ENCODE data around the gene CDK11A.
A peak's percentile ranks its signal among the peaks of the same experiment; 100 is the strongest.

Gene CDK11A
- total RNA-seq, result 12.5 to 17.0 (median 14.1) reads per million in 4 donors

DNA sequence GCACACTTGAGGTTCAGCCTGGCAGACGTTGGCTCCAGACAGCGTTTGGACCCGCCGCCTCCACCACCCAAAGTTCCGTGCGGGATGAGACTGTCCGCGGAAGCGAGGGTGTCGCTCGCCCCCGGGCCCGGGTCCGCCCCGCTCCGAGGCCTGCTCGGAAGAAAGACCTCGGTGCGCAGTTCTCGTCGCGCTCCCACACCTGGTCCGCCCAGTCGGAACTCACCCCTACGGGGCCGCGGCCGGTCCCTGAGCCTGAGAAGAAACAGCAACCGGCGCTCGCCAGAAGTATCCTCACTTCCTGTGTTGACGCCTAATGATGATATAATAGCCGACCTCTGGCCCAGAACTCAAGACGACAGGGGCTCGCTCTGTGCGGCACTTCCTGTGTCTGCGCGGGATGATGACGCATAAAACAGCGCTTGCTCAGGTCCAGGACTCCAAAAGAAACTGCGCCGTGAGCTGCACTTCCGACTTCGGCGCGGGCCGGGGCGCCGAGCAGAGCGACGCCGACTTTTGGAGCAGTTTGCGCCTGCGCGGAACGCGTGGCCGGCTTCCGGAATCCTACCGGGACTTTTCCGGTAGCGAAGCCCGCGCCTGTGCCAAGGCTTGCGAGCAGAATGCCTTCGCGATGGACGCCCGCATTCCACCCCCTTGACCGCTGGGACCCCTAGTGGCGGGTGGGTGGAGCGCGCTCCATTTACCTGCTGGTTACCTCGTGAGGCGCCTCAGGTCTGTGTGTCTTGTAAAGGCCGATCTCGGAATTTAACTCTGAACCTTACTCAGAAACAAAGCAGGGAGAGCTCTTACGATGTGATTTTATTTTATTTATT is at the start of gene CDK11A:
TSS of gene CDK11A (minus strand) at position 323 of the 830 bp plus-strand sequence. CDS start 1,539 bp downstream, outside the sequence.
- peak; percentile 95 to 99 (median 99) for DNase-seq

DNA sequence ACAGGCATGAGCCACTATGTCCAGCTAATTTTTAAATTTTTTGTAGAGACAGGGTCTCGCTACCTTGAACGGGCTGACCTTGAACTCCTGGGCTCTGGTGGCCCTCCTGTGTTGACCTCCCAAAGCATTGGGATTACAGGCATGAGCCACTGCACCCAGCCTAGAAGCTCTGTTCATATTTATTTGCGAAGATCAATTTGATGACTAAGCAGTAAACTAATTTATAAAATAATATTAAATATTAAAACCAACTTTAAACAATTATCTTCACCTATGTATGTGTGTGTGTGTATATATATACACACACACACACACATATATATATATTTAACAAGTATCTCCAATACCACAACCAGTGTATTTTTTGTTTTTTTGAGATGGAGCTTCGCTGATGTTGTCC is 49.7 kb upstream of the CDK11A start:
- no peak for DNase-seq

DNA sequence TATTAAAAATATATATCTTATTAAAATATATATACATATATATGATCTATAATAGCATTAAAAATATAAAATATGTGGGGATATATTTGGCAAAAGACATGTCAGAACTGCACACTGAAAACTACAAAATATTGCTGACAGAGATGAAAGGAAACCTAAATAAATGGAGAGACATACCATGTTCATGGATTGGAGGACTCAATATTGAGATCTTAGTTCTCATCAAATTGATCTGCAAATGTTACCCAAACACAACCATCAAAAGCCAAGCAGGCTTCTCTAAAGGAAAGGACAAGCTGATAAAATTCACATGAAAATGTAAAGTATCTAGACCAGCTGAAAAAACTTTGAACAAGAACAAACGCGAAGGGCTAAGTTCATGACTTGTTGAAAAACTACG is 46.9 kb upstream of the CDK11A start:
- no peak for DNase-seq

DNA sequence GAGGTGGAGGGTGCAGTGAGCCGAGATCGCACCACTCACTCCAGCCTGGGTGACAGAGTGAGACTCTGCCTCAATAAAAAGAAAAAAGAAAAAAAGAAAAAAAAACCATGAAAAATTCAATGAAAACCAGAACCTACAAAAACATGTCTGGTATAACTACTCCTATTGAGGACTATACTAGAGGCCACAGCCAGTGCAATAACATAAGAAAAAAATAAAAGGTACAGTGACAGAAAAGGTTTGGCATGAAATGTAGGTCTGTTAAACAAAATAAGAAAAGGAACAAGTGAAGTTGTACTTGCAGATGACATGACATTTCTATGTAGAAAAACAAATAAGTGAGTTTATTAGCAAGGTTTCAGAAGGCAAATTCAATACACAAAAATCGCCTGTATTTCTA is 45.9 kb upstream of the CDK11A start:
- no peak for DNase-seq

DNA sequence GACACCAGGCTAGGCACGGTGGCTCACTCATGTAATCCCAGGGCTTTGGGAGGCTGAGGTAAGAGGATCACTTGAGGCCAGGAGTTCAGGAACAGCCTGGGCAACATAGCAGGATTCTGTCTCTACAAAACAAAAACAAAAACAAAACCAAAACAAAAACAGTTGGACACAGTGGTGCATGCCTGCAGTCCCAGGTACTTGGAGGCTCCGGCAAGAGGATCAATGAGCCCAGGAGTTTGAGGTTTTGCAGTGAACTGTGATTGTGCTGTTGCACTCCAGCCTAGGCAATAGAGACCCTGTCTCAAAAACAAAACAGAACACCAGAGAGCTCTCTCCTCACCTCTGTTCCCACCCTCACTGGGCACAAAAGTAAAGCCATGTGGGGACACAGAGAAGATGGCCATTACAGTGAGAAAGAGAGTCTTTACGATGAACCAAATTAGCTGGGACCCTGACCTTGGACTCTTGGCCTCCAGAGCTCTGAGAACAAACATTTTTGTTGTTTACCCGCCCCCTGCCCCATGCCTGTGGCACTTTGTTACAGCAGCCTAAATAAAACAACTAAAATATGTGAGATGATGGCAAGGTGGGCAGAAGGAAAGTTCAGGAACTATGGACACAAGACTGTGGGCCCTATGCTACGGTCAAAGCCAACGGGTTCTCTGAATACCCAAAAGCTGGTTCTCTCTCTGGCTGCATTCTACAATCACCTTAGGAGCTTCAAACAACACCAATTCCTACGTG is 44.3 kb upstream of the CDK11A start:
- no peak for DNase-seq

GRCh38 chr1:1764876-1765470 is 40.8 kb upstream of the CDK11A start:
- no peak for DNase-seq

GRCh38 chr1:1763657-1764621 is 39.8 kb upstream of the CDK11A start:
- DNase-seq, result no peak

- DNase-seq, result no peak
These were observed 37.6 kb upstream of the CDK11A start for GRCh38 chr1:1761504-1762376.

DNA sequence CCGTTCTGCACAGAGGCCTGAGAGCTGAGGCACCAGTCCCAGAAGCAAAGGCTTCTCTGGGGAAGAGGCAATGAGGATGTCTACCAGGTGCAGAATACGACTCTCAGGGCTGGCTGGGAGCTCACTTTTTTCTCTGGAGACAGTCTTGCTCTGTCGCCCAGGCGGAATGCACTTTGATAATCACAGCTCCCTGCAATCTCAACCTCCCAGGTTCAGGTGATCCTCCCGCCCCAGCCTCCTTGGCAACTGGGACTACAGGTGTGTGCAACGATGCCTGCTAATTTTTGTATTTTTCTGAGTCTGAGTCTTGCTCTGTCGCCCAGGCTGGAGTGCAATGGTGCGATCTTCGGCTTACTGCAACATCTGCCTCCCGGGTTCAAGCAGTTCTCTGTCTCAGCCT is 36.6 kb upstream of the CDK11A start:
- DNase-seq, result no peak

DNA sequence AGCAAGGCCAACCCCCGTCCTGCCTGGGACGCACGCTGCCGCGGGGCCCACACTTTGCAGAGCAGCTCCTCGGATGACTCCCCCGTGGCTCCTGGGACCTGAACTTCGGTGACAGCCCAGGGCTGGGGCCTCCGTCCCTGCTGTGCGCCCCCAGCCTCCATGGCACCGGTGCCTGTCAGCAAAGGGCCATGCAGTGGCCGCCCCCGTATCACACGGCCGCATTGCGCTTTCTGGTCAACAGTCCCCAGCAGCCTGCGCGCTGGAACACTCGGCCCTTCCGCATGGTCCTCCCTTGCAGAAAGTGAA is 36.1 kb upstream of the CDK11A start:
- DNase-seq, result no peak

- no peak for DNase-seq
These were observed 35.5 kb upstream of the CDK11A start for GRCh38 chr1:1759456-1760344.

DNA sequence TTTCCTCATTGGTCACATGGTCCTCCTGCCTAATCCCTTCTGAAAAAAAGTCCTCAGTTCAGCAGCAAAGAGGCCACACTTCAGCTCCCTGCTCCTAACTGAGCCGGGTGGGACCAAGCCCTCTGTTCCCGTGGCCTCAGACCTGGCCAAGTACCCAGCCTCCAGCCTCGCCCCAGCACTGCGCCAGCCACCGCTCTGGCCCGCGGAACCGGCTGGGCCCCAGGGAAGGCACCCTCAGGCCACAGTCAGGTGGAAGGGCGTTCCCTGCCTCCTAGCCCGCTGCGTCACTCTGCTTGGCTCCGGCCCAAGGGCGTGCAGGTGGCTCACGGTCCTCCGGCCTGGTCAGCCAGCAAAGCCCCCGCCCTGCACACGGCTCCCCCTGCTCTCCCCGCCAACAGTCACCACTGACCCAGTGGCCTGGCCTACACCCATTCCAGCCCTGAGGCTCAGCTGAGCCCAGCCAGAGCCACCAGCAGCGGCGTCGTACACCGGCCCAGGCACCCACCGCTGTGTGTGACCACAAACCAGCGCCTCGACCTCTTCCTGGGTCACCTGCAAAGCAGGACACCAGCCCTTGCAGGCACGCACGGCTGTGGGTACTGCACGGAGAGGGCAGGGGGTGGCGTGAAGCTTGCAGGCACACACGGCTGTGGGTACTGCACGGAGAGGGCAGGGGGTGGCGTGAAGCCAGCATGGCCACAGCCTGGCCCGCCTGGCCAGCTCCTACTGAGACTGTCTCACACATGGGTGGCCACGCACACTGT is 34.7 kb upstream of the CDK11A start:
- DNase-seq, result no peak

DNA sequence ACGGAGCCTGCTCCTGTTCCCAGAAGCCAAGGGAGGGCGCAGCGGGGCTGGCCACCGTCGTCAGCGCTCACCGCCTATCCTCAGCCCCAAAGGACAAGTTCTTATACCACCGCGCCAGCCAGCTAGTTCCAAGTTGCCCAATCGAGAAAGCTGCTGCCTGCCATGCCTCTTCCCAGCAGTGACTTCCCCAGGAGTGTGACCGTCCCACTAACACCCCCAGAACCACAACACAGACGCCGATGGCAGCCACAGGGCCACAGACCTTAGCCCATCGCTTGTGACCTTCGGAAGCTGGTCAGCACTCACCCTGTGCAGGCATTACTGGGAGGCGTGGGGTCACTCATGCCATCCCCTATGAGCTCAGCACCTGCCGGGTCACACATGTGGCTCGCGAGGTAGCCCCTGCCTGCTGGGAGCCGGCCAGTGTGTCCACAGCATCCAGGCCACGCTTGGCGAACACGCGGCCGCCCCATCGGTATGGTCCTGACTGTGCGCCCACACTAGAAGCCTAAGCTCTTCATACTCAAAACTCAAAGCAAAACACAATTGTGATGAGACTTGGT is 34.0 kb upstream of the CDK11A start:
- no peak for DNase-seq

- DNase-seq, result no peak
These were observed 33.4 kb upstream of the CDK11A start for GRCh38 chr1:1757422-1758058.

GRCh38 chr1:1756661-1757421 is 32.7 kb upstream of the CDK11A start:
- DNase-seq, result no peak

- no peak for DNase-seq
These were observed 31.7 kb upstream of the CDK11A start for GRCh38 chr1:1755852-1756251.

DNA sequence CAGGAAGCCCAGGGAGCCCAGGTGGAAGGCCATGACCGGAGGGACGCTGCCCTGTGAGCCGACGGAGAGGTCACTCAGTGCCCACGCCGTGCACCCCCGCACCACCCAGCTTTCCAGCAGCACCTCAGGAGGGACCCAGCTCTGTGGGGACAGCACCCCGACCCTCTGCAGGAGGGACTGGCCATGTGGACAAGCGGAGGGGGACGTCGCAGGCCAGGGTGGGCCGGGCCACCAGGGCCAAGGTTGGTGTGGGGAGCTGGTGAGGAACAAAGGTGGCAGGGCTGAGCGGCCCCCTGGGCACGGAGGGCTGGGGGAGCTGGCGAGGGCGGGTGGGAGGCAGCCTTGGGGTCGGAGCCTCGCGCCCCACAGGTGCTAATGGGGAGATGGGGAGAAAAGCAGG is 31.3 kb upstream of the CDK11A start:
- DNase-seq, result no peak

Measured in T-helper 1 cell (primary cell).